Lower leg skin (tissue), 4 donors: ENCODE results near the gene NFAT5. TPM values are rescaled to one million over a fixed set of nuclear protein-coding genes. Genes with fewer than 3 reads are reported as not detected.

Source experiments
- DNase-seq, 2 donors: peaks; one replicate each; pipeline ENCODE4 v3.0.0-alpha.2; 2019; ENCODE audit warnings: low spot score in 2 of 2
- H3K4me3 ChIP-seq: fragments of 200-600 bp; sonication (generic); 2 replicates; pipeline ENCODE4 v1.5.1; 2017; ENCODE audit warnings: mild to moderate bottlenecking, low read depth; ENCODE audit not compliant: poor library complexity, severe bottlenecking
- CTCF ChIP-seq, 3 donors: fragments of 450-650 bp; IDR thresholded peaks; one replicate each; pipeline ENCODE4 v1.5.1; 2016; ENCODE audit warnings: antibody characterized with exemption in 3 of 3, mild to moderate bottlenecking in 3 of 3, moderate library complexity in 2 of 3
- POLR2A ChIP-seq, 2 donors: fragments of 450-650 bp; IDR thresholded peaks; one replicate each; pipeline ENCODE4 v1.6.1; 2016 to 2017; ENCODE audit warnings: antibody characterized with exemption in 2 of 2, mild to moderate bottlenecking in 1 of 2, moderate library complexity in 1 of 2
- WGBS, 2 donors: methylation state at CpG; one replicate each; pipeline ENCODE4 v1.1.5; 2018; 5-methylcytosine and 5-hydroxymethylcytosine counted together
- intact Hi-C: fragments of 100-400 bp; cut with DNase I; formaldehyde crosslinking; loops from one replicate; pipeline ENCODE4 v1.15.0; 2023; ENCODE audit warnings: low total_unique reads
- total RNA-seq, 4 donors: library from RNA; depleted of rRNA; stranded (reverse); fragments of >200 nt; gene quantifications; one replicate each; pipeline ENCODE4 v1.1.0, GENCODE V29; 2016

Gene NFAT5
- total RNA-seq, 4 donors from 2014 or later = 74.7 to 114 (median 88.6) TPM

DNA sequence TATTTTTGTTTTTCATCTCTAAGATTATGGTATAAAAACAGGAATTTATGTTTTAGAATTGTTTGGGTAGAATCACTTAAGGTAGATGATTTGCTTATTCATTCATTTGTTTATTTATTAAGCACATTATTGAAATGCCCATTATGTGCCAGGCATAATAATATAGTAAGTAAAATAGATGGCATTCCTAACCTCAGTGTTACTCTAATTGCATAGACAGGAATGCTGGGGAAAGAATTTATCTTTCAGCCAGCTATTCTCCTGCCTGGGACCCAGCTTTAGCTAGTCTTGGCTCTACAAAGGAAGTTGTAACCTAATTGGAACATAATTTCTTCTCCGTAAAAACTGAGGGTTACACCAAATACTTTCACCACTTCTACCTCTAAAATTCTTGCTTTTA is 44.6 kb downstream of the NFAT5 start:
- H3K4me3 ChIP-seq = no peak overlapping the region
- 27 to 41% methylated on average over 1 of the region's 1 CpG for WGBS, 2 donors
- no peak for TF ChIP-seq CTCF (IDR thresholded peaks at IDR 0.05)
- no peak for TF ChIP-seq POLR2A (IDR thresholded peaks at IDR 0.05)
- intact Hi-C loops = no loop called here
- DNase-seq = no peak

DNA sequence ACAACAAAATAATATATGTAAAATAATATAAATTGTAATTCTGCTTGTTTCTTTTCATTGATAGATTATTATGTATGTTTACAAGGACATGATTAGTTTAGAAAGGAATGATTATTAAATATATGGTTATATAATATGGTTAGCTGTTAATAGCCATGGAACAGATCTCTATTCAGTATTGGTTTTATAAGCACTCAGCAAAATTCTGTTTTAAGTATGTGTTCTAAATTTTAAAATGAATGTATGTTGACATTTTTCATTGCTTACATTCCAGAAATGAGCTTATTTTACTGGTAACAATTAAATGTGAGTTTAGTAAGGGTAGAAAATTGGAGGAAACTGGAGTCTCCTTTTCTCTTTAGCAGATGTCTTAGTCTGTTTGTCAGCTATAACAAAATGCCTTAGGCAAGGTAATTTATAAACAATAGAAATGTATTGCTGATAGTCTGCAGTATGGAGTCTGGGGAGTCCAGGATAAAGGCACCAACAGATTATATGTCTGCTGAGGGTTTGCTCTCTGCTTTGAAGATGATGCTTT is 45.4 kb downstream of the NFAT5 start:
- no peak for TF ChIP-seq CTCF (IDR thresholded peaks at IDR 0.05)
- no peak for TF ChIP-seq POLR2A (IDR thresholded peaks at IDR 0.05)
- intact Hi-C loops = no loop called here
- H3K4me3 ChIP-seq = no peak overlapping the region
- no peak for DNase-seq

DNA sequence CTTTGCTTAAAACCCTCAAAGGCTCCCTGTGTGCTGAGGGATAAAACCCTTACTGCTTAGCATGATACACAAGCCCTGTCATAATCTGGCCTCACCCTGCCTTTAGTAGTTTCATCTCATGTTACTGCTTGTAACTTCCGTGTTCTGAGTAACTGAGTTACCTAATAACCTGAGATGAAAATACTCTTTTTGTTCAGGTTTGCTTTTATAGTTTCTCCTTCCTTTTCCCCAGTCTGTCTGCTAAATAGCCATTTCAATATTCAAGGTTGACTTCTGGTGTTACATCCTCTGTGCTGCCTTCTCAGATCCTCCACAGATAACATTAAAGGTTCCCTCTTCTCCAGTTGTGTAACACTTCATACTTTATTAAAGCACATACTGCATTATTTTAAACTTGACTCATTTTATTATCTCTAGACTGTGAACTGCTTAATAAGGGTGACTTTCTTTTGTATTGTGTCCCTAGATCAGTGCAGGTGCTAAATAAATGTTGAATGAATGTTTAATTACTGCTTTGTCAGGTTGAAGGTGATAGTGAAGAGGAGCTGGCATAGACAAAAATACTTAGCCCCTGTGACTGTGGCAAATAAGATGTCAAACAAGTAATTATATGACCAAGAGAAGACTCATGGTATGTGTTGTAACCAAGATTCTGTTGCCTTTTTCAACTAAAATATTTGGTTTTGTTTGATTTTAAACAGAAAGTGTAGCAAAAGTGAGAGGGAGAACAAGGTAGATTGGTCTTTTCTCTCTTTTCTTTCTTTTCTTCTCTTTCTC is 47.8 kb downstream of the NFAT5 start:
- intact Hi-C loops = no loop called here
- TF ChIP-seq CTCF (IDR thresholded peaks at IDR 0.05) (no peak), POLR2A (IDR thresholded peaks at IDR 0.05) (no peak)
- no peak overlapping the region for H3K4me3 ChIP-seq
- no peak for DNase-seq
- 24 to 47% methylated on average over 1 of the region's 1 CpG for WGBS, 2 donors

- intact Hi-C loops = no loop called here
- TF ChIP-seq POLR2A (IDR thresholded peaks at IDR 0.05) (no peak), CTCF (IDR thresholded peaks at IDR 0.05) (no peak)
Measured at GRCh38 chr16:69615528-69615927, 49.8 kb downstream of the NFAT5 start.

GRCh38 chr16:69616082-69616481 is 50.3 kb downstream of the NFAT5 start:
- DNase-seq = no peak
- intact Hi-C loops = no loop called here
- 94 to 97% methylated on average over 4 of the region's 4 CpGs for WGBS, 2 donors
- no peak overlapping the region for H3K4me3 ChIP-seq
- TF ChIP-seq POLR2A (IDR thresholded peaks at IDR 0.05) = no peak
- TF ChIP-seq CTCF (IDR thresholded peaks at IDR 0.05) = no peak

More at GRCh38 chr16:69615528-69615927, 49.8 kb downstream of the NFAT5 start:
- DNase-seq = no peak
- H3K4me3 ChIP-seq = no peak overlapping the region
- 97 to 100% methylated on average over 2 of the region's 2 CpGs for WGBS, 2 donors
